ENCODE data around the gene CCR6.
"Not testable (repeated sequence)": the region's sequence is repeated elsewhere in the genome, so short reads cannot be mapped to it uniquely, and the experiment has no call there.

The CCR6 gene

GRCh38 chr6:167141667-167142432 lies 19.0 kb downstream of the CCR6 start:
- no peak for DNase-seq (ENCODE audit: low read depth, low spot score)

- no peak for DNase-seq (ENCODE audit: low read depth, low spot score)
Measured at GRCh38 chr6:167142433-167142761, 19.5 kb downstream of the CCR6 start.

- DNase-seq (ENCODE audit: low read depth, low spot score) = no peak
Measured at GRCh38 chr6:167143041-167143440, 20.1 kb downstream of the CCR6 start.

DNA sequence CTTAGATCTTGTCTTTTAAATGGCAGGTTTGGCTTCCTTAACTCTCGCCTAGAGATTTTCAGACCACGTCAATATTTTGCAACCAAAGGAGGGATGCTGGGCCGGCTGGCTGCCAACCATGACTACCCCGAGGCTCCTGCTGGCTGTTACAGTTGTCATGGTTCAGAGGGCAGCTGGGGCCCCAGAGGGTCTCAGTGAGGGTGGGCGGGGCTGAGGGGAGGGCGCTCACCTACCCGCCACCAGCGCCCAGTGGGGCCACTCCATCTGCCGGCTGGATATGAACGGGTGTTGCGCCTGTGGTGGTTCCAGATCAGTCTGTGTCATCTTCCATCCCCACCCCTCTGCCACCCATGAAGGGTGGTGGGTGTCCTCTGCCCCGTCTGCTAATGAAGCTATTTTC lies 22.6 kb downstream of the CCR6 start:
- no peak for DNase-seq (ENCODE audit: low read depth, low spot score)

GRCh38 chr6:167146135-167146534 lies 23.2 kb downstream of the CCR6 start:
- DNase-seq (ENCODE audit: low read depth, low spot score) = no peak

DNA sequence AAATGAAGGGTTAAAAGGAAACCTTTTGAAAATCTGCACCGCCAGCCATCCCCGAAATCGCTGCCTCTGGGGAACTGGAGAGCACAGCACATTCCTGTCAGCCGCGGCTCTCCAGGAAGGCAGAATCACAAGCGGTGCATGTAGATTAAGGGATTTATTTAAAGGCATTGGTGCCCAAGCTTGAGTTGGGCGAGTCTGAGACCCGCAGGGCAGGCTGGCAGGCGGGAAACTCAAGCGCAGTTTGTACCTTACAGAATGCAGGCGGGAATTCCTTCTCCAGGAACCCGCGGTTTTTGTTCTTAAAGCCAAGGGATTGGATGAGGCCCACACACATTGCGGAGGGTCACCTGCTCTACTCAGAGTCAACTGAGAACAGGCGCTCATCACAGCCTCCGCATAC lies 24.1 kb downstream of the CCR6 start:
- no peak for DNase-seq (ENCODE audit: low read depth, low spot score)

DNA sequence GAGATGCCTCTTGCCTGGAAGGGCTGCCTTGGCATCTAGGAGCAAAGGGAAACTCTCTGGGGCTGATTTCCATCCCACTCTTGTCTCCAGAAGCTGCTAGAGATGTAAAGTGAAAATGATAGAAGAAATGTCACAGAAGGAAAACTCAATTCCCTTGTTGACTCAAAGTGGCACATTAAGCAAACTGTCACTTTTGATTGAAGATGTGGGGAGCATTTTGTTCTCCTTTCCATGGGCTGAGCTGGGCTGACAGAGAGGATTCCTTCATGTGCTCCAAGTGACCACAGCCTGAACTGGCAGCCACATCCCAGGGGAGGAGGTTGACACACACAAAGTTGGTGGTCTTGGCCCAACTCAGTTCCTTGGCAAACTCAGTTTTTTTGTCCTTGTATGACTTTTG lies 25.1 kb downstream of the CCR6 start:
- no peak for DNase-seq (ENCODE audit: low read depth, low spot score)

DNA sequence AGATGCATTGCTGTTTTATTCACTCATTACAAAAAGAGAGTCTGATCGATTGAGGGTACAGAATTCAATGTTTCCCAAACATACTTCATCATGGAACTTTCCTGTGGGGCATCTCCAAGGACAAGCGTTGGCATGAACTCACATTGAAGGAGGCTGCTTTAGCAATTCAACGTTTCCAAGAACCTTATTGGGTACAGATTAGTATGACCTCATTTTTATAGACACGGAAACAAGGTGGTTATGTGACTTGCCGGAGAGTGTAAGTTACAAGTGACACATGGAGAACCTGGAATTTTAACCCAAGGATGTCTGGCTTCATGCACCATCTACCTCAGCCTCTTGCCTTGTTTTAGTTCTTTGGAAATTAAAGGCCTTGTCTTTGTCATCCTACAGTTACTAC lies 26.1 kb downstream of the CCR6 start:
- no peak for DNase-seq (ENCODE audit: low read depth, low spot score)

GRCh38 chr6:167150941-167151549 lies 28.1 kb downstream of the CCR6 start:
- no peak for DNase-seq (ENCODE audit: low read depth, low spot score)

DNA sequence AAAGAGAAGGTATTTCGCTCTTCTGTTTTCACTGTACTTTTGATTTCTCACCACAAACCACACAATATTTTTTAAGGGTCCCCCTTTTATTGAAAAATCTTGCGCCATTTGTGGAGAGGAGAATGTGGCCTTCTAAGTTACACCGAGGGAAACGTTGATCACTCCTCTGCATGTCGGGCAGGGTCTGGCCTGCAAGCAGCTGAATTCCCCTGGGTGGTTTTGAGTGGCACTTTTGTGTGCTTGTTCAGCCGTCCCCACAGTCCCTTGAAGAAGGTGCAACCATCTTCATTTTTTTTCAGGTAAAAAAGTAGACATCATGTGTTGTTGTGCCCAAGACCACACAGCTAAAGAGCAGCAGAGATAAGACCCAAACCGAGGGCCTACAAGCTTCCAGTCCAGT lies 28.8 kb downstream of the CCR6 start:
- DNase-seq (ENCODE audit: low read depth, low spot score) = no peak

DNA sequence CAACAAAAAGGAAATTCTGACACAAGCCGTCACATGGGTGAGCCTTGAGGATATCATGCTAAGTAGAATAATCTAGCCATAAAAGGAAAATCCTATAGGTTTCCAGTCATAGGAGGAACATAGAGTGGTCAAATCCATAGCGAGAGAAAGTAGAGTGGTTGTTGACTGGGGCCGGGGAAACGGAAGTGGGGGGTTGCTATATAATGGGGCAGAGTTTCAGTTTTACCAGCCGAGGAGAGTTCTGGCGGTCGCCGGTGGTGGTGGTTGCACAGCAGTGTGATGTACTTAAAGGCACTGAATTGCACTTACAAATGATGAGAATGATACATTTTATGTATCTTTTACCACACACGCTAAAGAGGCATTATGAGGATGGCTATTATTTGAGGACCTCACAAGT lies 30.0 kb downstream of the CCR6 start:
- DNase-seq (ENCODE audit: low read depth, low spot score) = no peak

GRCh38 chr6:167153521-167153959 lies 30.6 kb downstream of the CCR6 start:
- no peak for DNase-seq (ENCODE audit: low read depth, low spot score)

DNA sequence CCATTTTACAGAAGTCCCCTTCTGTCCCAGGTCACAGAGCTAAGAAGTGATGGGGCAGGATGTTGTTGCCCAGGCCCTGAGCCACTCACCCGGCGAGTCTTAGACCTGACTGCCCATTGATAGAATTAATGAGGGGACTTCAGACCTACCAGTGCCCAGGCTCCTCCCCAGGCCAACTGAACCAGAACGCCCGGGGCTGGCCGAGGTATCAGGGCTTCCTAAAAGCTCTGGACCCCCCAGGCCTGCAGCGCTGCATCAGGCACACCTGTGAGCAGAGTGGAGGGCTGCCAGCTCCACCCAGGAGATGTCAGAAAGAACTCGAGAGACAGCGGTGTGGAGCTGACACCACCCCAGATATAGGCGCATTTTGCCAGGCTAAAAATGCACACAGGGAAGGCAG lies 31.4 kb downstream of the CCR6 start:
- DNase-seq (ENCODE audit: low read depth, low spot score) = no peak

GRCh38 chr6:167154895-167155294 lies 32.0 kb downstream of the CCR6 start:
- no peak for DNase-seq (ENCODE audit: low read depth, low spot score)

DNA sequence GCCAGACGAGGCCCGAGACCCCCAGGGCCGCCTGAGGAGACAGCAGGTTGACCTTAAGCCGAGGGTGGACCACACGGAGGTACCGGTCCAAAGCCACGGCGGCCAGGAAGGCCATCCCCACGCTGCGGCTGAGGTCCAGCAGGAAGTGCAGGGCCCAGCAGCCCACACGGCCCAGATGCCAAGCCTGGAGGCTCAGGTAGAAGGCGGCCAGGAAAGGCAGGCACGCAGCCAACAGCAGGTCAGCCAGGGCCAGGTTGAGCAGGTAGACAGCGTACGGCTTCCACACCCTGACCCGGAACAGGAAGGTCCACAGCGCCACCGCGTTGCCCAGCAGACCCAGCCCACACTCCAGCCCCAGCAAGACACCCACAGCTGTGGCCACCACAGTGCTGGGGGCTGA lies 34.5 kb downstream of the CCR6 start:
- no peak for DNase-seq (ENCODE audit: low read depth, low spot score)

DNA sequence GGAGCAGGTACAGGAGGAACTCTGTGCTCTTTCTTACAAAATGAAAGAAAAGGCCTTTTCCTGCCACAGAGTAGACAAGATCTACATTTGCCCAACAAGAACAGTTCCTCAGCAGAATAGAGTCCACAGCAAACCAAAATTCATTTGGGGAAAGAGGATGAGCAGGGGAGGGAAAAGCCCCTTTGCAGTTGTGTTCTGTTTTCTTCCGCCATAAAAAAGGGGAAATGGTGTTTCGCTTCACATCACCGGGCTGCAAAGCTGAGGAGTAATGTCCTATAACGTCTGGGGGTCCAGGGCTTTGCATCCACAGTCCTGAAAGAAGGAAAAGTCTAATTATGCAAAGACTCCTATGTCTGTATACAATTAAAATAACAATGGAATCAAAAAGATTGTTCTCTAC lies 35.0 kb downstream of the CCR6 start, which contains the start of gene GPR31:
Gene GPR31 (minus strand): TSS at position 118 of the 400 bp plus-strand sequence. CDS start 149 bp downstream, outside the sequence.
- no peak for DNase-seq (ENCODE audit: low read depth, low spot score)

- DNase-seq (ENCODE audit: low read depth, low spot score) = no peak
Measured at GRCh38 chr6:167161851-167162467, 39.1 kb downstream of the CCR6 start.

- no peak for DNase-seq (ENCODE audit: low read depth, low spot score)
Measured at GRCh38 chr6:167162591-167162990, 39.7 kb downstream of the CCR6 start.

- DNase-seq (ENCODE audit: low read depth, low spot score) = no peak
Measured at GRCh38 chr6:167163476-167164011, 40.6 kb downstream of the CCR6 start.

DNA sequence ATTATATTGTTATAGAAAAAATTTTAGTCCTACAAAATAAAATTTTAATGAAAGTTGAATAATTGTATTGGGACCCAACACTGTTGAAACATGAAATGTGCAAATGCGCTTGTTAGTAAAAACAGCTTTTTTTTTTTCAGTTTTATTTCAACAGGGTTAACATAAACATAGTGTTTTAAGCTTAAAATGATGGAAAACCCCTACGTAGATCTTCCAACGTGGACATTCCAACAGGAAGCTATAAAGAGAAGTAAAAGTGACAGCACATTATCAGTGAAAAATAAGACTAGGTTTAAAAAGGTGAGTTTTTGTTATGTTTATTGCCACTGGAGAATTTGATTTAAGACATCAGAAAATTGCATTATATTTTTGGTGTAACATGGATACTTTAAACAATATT lies 41.4 kb downstream of the CCR6 start:
- DNase-seq (ENCODE audit: low read depth, low spot score) = no peak

DNA sequence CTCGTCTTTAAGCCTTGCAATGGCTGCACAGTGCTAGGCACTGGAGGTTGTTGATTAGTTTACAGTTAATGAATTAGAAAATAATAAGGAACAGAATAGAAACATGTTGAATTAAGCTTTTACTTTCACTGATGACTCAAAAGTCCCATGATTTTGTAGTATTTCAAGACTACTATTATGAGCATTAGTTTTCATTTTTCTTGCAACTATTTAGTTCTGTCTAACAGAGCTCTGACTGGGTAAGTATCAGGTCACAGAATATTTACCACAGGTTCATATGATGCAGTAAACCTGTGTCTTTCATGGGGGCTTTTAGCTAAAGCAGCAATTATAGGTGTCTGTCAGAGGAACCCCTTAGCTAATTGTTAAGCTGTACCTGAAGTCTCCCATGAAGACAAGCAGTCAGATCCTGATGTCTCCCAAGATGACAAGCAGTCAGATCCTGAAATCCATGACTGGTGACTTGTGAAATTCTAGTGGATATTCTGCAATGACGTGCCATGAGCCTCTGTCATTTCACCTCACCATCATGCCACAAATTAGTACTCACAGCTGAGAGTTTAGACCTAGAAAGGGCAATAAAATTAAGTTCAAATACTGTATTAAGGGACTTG lies 43.1 kb downstream of the CCR6 start:
- DNase-seq (ENCODE audit: low read depth, low spot score) = no peak

- DNase-seq (ENCODE audit: low read depth, low spot score) = not testable (repeated sequence)
Measured at GRCh38 chr6:167167699-167168098, 44.8 kb downstream of the CCR6 start.

Measured in brain pericyte (primary cell).